ENCODE measurements around the gene SNCG. TPM values are rescaled to one million over a fixed set of nuclear protein-coding genes. Genes with fewer than 3 reads are reported as not detected.

The SNCG gene
- total RNA-seq, 1 donor from 2014 or later = 25.5 TPM

DNA sequence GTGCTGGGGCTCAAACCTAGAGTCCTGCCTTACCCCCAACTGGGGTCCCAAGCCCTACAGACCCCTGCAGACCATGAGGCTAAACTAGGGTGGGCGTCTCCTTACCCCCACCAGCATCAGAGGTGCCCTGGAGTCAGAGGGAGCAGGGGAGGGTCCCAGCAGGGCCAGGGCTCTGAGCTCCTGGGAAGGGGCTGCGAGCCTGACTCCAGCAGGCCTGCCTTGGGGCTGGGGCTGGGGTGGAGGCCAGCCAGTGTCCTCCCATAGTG lies 1.3 kb downstream of the SNCG start:
- Histone ChIP-seq H3K27me3 (ENCODE audit: control insufficient read depth, insufficient read depth, low read length) (no peaks in the 10 kb centered on the region), H3K36me3 (ENCODE audit: control insufficient read depth, insufficient read depth, low read length) (peaks cover 1% of the 10 kb centered on the region), H3K4me3 (ENCODE audit: low read depth, low read length) (no peak overlapping the region)
- DNase-seq (ENCODE audit: low read depth) (no peak), FAIRE-seq (no peak)
- no peak for TF ChIP-seq CTCF (IDR thresholded peaks at IDR 0.05; ENCODE audit: insufficient read depth, low read length, severe bottlenecking)

DNA sequence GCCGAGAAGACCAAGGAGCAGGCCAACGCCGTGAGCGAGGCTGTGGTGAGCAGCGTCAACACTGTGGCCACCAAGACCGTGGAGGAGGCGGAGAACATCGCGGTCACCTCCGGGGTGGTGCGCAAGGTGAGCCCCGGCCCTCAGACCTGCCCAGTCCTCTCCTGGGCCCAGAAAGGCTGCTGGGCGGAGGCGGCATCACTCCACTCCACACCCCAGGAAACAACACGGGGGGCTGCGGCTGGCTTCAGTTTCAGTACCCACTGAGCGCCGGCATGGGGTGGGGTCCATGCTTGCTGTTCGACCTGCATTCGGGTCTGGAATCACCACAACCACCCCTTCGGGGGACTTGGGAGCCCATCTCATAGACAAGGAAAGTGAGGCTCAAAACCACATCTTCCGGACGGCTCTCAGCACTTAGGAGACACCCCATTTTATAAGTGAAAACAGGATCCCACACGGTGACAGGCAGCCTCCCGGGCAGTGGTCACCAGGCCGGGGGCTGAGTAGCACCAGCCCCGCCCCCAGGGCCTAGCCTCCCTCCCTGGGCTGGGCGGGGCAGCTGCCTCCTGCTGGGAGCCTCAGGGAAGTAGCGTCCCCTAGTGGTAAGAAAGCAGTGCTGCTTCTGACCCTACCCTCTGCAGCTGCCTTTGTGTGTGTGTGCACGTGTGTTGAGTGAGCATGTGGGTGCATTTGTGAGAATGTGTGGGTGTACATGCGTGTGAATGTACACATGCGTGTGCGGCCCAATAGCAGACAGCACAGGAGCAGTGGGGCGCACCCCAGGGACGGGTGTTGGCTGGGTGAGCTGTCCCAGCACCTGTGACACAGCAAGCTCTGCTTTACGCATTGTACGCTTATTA lies 1.8 kb downstream of the SNCG start:
- DNase-seq (ENCODE audit: low read depth) (peak; percentile 61), FAIRE-seq (no peak)
- no peak overlapping the region for H3K4me3 ChIP-seq (ENCODE audit: low read depth, low read length)
- H3K27me3 ChIP-seq (ENCODE audit: control insufficient read depth, insufficient read depth, low read length) = no peaks in the 10 kb centered on the region
- peak; percentile 97 for TF ChIP-seq CTCF (IDR thresholded peaks at IDR 0.05; ENCODE audit: insufficient read depth, low read length, severe bottlenecking)
- H3K36me3 ChIP-seq (ENCODE audit: control insufficient read depth, insufficient read depth, low read length) = peaks cover 1% of the 10 kb centered on the region

DNA sequence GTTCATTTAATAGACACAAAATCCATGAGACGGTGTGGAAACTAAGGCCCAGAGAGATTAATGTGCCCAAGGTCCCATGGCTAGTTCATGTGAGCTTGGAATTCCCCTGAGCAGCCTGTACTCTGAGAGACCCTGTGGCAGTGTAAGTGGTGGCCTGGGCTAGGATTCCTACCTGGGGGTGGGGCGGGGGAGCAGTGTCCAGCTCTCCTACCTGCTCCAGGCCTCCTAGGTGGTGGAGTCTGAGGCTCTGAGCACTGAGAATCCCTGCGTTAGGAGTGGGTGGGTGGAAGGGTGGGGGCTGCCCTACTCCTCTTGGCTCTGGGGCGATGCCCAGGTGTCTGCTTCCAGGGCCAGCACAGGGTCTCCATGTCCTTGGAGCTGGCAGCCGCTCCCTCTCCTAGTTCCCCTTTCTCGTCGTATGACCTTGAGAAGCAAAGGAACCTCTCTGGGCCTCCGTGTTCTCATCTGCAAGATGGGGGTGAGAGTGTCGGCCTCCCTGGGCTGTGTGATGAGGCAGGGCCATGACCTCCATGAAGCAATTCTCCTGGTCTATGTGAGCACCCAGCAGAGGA lies 2.5 kb downstream of the SNCG start:
- H3K27me3 ChIP-seq (ENCODE audit: control insufficient read depth, insufficient read depth, low read length) = no peaks in the 10 kb centered on the region
- H3K4me3 ChIP-seq (ENCODE audit: low read depth, low read length) = no peak overlapping the region
- DNase-seq (ENCODE audit: low read depth) (no peak), FAIRE-seq (no peak)
- no peak for TF ChIP-seq CTCF (IDR thresholded peaks at IDR 0.05; ENCODE audit: insufficient read depth, low read length, severe bottlenecking)
- peaks cover 3% of the 10 kb centered on the region for H3K36me3 ChIP-seq (ENCODE audit: control insufficient read depth, insufficient read depth, low read length)

DNA sequence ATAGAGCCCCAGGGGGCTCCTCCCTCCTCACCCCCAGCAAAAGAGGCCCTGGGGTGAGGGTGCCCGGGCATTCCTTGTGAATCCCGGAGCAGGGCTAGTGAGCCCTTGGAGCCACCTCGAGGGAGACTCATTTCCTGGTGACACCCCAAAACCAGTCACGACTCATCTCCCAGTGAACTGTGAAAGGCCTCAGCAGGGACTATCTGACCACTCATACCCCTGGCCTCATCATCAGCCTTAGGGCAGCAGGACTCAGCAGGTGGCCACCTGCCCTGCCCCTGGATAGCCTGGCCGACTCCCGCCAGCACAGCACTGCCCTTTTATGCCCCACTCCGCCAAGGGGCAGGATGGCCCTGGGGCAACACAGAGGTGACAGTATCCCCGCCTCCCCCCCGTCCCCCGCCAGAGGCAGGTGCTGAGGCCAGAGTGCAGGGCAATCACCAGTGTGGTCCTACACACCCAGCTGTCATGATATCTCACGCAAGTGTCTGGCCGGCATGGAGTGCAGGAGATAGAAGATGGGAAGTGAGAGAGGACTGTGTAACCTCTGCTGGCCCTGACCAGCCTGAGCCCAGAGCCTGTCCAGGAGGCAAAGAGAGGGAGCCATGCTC lies 3.2 kb downstream of the SNCG start:
- FAIRE-seq = no peak
- peak; percentile 29 for DNase-seq (ENCODE audit: low read depth)
- TF ChIP-seq CTCF (IDR thresholded peaks at IDR 0.05; ENCODE audit: insufficient read depth, low read length, severe bottlenecking) = no peak
- no peak overlapping the region for H3K4me3 ChIP-seq (ENCODE audit: low read depth, low read length)
- H3K36me3 ChIP-seq (ENCODE audit: control insufficient read depth, insufficient read depth, low read length) = peaks cover 3% of the 10 kb centered on the region
- H3K27me3 ChIP-seq (ENCODE audit: control insufficient read depth, insufficient read depth, low read length) = no peaks in the 10 kb centered on the region

DNA sequence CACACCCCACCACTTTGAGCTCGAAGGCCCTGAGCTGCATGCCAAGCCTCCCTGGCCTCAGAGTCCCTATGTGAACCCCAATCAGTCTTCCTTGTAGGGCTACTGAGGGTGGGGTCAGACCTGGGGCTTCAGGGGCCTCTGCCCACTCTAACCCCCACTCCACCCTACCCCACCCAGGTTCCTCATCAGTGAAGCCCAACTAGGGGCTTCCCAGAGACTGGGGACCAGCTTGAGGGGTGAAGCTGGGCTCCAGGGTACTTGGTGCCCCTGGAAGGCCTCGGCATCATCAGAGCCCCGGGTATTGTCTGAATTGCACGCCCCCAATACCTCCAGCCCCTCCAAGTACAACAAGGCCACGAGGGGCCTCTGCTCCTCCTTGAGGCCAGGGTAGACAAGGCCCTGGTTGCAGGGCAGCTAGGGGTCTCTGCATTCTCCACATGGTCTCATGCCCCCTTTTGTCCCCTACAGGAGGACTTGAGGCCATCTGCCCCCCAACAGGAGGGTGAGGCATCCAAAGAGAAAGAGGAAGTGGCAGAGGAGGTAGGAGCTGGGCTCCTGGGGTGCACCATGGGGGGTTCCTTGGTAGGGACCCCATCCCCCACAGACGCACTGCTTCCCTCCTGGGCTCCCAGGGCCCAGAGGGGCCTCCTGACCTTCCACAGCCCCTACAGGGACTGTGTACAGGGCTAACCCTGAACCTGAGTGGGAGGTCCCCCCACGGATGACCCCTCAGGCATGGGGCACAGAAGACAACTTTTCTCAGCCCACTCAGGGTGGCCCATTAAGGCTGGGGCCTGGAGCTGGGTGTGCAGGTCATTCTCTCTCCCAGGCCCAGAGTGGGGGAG lies 4.0 kb downstream of the SNCG start:
- no peak for TF ChIP-seq CTCF (IDR thresholded peaks at IDR 0.05; ENCODE audit: insufficient read depth, low read length, severe bottlenecking)
- no peak for FAIRE-seq

More for the DNA sequence above, 4.0 kb downstream of the SNCG start:
- no peaks in the 10 kb centered on the region for H3K27me3 ChIP-seq (ENCODE audit: control insufficient read depth, insufficient read depth, low read length)
- no peak for DNase-seq (ENCODE audit: low read depth)
- H3K4me3 ChIP-seq (ENCODE audit: low read depth, low read length) = no peak overlapping the region
- peaks cover 3% of the 10 kb centered on the region for H3K36me3 ChIP-seq (ENCODE audit: control insufficient read depth, insufficient read depth, low read length)

All from bronchial epithelial cell (primary cell).